ENCODE results near the gene RYK. TPM values are rescaled to one million over a fixed set of nuclear protein-coding genes. Genes with fewer than 3 reads are reported as not detected.

RYK gene
- total RNA-seq, 1 experiment from 2014 or later, result 54.2 TPM

GRCh38 chr3:134232951-134233350 is 17.7 kb downstream of the RYK start (continued):
- TF ChIP-seq, protein P1, sequence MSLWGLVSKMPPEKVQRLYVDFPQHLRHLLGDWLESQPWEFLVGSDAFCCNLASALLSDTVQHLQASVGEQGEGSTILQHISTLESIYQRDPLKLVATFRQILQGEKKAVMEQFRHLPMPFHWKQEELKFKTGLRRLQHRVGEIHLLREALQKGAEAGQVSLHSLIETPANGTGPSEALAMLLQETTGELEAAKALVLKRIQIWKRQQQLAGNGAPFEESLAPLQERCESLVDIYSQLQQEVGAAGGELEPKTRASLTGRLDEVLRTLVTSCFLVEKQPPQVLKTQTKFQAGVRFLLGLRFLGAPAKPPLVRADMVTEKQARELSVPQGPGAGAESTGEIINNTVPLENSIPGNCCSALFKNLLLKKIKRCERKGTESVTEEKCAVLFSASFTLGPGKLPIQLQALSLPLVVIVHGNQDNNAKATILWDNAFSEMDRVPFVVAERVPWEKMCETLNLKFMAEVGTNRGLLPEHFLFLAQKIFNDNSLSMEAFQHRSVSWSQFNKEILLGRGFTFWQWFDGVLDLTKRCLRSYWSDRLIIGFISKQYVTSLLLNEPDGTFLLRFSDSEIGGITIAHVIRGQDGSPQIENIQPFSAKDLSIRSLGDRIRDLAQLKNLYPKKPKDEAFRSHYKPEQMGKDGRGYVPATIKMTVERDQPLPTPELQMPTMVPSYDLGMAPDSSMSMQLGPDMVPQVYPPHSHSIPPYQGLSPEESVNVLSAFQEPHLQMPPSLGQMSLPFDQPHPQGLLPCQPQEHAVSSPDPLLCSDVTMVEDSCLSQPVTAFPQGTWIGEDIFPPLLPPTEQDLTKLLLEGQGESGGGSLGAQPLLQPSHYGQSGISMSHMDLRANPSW (CRISPR knock-in tag; conservative IDR thresholded peaks at IDR 0.05; ENCODE audit: low read depth), result no peak
- TF ChIP-seq SP1 (CRISPR knock-in tag; conservative IDR thresholded peaks at IDR 0.05) (no peak), ZNF121 (CRISPR knock-in tag; IDR thresholded peaks at IDR 0.05) (no peak), CREM (CRISPR knock-in tag; IDR thresholded peaks at IDR 0.05) (no peak)

DNA sequence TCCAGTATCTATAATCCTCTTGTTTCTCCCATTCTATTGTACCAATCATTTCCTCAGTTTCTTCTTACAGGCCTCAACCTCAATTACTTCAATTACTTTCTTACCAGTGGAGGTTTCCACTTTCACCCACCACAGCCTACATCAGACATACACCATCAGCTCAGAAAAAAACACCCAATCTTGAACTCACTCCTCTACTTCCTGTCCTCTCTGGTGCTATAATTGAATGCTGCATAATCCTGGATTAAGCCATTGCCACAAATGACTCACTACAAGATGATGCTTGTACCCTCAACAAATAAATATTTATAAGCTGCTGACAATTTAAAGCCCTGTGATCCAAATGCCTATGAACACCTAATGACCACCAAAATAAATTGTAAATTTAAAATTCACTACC is 18.5 kb downstream of the RYK start:
- Mint-ChIP-seq H3K4me3 (no peak overlapping the region), H3K27me3 (ENCODE audit: low read depth) (no peaks in the 10 kb centered on the region), H3K4me1 (peaks cover 56% of the 10 kb centered on the region), H3K36me3 (no peaks in the 10 kb centered on the region), H3K27ac (peak overlapping the region; percentile 3), H3K9me3 (no peaks in the 10 kb centered on the region)
- ChIA-PET POLR2A (no interaction called here), CTCF (interaction anchor here (0.8 to 1.6 kb wide), 6 partner anchors 7 to 77 kb away, joined by 3 to 7 read pairs (median 4); no protein-coding TSS in a partner anchor)
- no peak for DNase-seq (ENCODE audit: low spot score)
- no peak for ATAC-seq
- TF ChIP-seq, protein P2, sequence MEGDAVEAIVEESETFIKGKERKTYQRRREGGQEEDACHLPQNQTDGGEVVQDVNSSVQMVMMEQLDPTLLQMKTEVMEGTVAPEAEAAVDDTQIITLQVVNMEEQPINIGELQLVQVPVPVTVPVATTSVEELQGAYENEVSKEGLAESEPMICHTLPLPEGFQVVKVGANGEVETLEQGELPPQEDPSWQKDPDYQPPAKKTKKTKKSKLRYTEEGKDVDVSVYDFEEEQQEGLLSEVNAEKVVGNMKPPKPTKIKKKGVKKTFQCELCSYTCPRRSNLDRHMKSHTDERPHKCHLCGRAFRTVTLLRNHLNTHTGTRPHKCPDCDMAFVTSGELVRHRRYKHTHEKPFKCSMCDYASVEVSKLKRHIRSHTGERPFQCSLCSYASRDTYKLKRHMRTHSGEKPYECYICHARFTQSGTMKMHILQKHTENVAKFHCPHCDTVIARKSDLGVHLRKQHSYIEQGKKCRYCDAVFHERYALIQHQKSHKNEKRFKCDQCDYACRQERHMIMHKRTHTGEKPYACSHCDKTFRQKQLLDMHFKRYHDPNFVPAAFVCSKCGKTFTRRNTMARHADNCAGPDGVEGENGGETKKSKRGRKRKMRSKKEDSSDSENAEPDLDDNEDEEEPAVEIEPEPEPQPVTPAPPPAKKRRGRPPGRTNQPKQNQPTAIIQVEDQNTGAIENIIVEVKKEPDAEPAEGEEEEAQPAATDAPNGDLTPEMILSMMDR (IDR thresholded peaks at IDR 0.05), result no peak
- no peak for TF ChIP-seq MLX (CRISPR knock-in tag; IDR thresholded peaks at IDR 0.05)
- no peak for TF ChIP-seq ARID4B (CRISPR knock-in tag; IDR thresholded peaks at IDR 0.05; ENCODE audit: borderline replicate concordance)
- TF ChIP-seq FOXJ3 (CRISPR knock-in tag; IDR thresholded peaks at IDR 0.05; ENCODE audit: borderline replicate concordance), result no peak
- no peak for TF ChIP-seq ATF6 (CRISPR knock-in tag; IDR thresholded peaks at IDR 0.05)
- no peak for TF ChIP-seq PRDM15 (CRISPR knock-in tag; IDR thresholded peaks at IDR 0.05)
- TF ChIP-seq IRF2 (CRISPR knock-in tag; IDR thresholded peaks at IDR 0.05; ENCODE audit: borderline replicate concordance, low read depth), result no peak
- TF ChIP-seq JUN (CRISPR knock-in tag; IDR thresholded peaks at IDR 0.05), result no peak
- no peak for TF ChIP-seq CREM (CRISPR knock-in tag; IDR thresholded peaks at IDR 0.05)
- TF ChIP-seq ZBTB21 (CRISPR knock-in tag; IDR thresholded peaks at IDR 0.05; ENCODE audit: borderline replicate concordance), result no peak
- no peak for TF ChIP-seq RELA (CRISPR knock-in tag; IDR thresholded peaks at IDR 0.05; ENCODE audit: borderline replicate concordance)
- no peak for TF ChIP-seq ZNF121 (CRISPR knock-in tag; IDR thresholded peaks at IDR 0.05)
- TF ChIP-seq, protein P3, sequence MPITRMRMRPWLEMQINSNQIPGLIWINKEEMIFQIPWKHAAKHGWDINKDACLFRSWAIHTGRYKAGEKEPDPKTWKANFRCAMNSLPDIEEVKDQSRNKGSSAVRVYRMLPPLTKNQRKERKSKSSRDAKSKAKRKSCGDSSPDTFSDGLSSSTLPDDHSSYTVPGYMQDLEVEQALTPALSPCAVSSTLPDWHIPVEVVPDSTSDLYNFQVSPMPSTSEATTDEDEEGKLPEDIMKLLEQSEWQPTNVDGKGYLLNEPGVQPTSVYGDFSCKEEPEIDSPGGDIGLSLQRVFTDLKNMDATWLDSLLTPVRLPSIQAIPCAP (CRISPR knock-in tag; IDR thresholded peaks at IDR 0.05), result no peak
- TF ChIP-seq, protein P4, sequence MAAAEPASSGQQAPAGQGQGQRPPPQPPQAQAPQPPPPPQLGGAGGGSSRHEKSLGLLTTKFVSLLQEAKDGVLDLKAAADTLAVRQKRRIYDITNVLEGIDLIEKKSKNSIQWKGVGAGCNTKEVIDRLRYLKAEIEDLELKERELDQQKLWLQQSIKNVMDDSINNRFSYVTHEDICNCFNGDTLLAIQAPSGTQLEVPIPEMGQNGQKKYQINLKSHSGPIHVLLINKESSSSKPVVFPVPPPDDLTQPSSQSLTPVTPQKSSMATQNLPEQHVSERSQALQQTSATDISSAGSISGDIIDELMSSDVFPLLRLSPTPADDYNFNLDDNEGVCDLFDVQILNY (CRISPR knock-in tag; IDR thresholded peaks at IDR 0.05), result no peak
- TF ChIP-seq ESRRA (CRISPR knock-in tag; IDR thresholded peaks at IDR 0.05; ENCODE audit: borderline replicate concordance), result no peak
